ENCODE results near the gene RTL10. TPM values are rescaled to one million over a fixed set of nuclear protein-coding genes. Genes with fewer than 3 reads are reported as not detected.

RTL10 gene
- total and polyA plus RNA-seq, 2 of the 13 experiments (the other 11 are each of a cell fraction or from before 2014, with no cell fraction given), result 14.1 to 15.8 TPM

- ATAC-seq, result no peak
- DNase-seq (ENCODE audit: low spot score), result no peak
- Histone ChIP-seq H3K4me3 (replicated peaks in 1 of 3; ENCODE audit: insufficient read depth in 1 of 3, low read depth in 2 of 3, low read length in 3 of 3) (no peak overlapping the region), H3K4me1 (ENCODE audit: insufficient read depth, low read length) (peaks cover 65% of the 10 kb centered on the region), H4K20me1 (ENCODE audit: insufficient read depth, low read length) (peaks cover 9% of the 10 kb centered on the region), H3K27ac (ENCODE audit: extremely low read length, insufficient read depth, low read length) (no peak overlapping the region), H3K36me3 (replicated peaks in 1 of 2; ENCODE audit: control insufficient read depth in 1 of 2, insufficient read depth in 2 of 2, low read length in 2 of 2) (peaks cover 6 to 26% of the 10 kb centered on the region in 2 experiments), H3K79me2 (ENCODE audit: insufficient read depth, low read length) (peaks cover 45% of the 10 kb centered on the region), H3K4me2 (ENCODE audit: low read depth, low read length) (peak overlapping the region; percentile 80), H3K9me3 (ENCODE audit: low read length) (no peaks in the 10 kb centered on the region), H3K9ac (ENCODE audit: insufficient read depth, low read depth, low read length) (peak overlapping the region; percentile 95; the same call in 1 of the 2 replicates), H2AFZ (ENCODE audit: low read length) (no peak overlapping the region), H3K27me3 (ENCODE audit: control insufficient read depth in 1 of 2, insufficient read depth in 2 of 2, low read length in 2 of 2) (no peaks in the 10 kb centered on the region; a peak in 1 of 5 replicates)
- BruUV-seq (replicated peaks), result no TSS peak
- 99% methylated on average over 12 of the region's 12 CpGs for WGBS (ENCODE audit: low lambda C conversion rate)
- intact Hi-C loops (cut with micrococcal nuclease; ENCODE audit: unreplicated experiment) (no loop called here), in situ Hi-C loops (cut with HindIII; ENCODE audit: extremely low pct_ligation_motif_present, low pct_unique_long_range_greater_than_20kb) (loop anchor here (5.0 kb wide), 1 partner anchor 50 kb away; no protein-coding TSS in a partner anchor)
- POLR2A ChIA-PET, result no interaction called here
- CTCF ChIA-PET (ENCODE audit: low intra/inter-chr PET ratio, low total read pairs), result no interaction called here
- no peak for FAIRE-seq
- TF ChIP-seq ISX (CRISPR knock-in tag; conservative IDR thresholded peaks at IDR 0.05), result no peak
- TF ChIP-seq MAF1 (CRISPR knock-in tag; IDR thresholded peaks at IDR 0.05; ENCODE audit: borderline replicate concordance), result no peak
- no peak for TF ChIP-seq ERF (CRISPR knock-in tag; IDR thresholded peaks at IDR 0.05)
- no peak for TF ChIP-seq FOXC1 (CRISPR knock-in tag; IDR thresholded peaks at IDR 0.05; ENCODE audit: borderline replicate concordance)
- TF ChIP-seq POLR2A (IDR thresholded peaks at IDR 0.05; ENCODE audit: insufficient read depth in 1 of 2, low read depth in 2 of 2, low read length in 2 of 2), result 0 out of 4 replicates have a peak, but pooled peaks of 1 of the 2 experiments have one; percentile 23
- TF ChIP-seq RCOR2 (CRISPR knock-in tag; IDR thresholded peaks at IDR 0.05), result no peak
- no peak for TF ChIP-seq FUBP1 (CRISPR knock-in tag; IDR thresholded peaks at IDR 0.05; ENCODE audit: borderline replicate concordance)
- TF ChIP-seq E2F5 (CRISPR knock-in tag; conservative IDR thresholded peaks at IDR 0.05), result no peak
- TF ChIP-seq ZNF687 (CRISPR knock-in tag; IDR thresholded peaks at IDR 0.05), result peak; percentile 11; the same call in 1 of the 2 replicates
- TF ChIP-seq PHF8 (CRISPR knock-in tag; IDR thresholded peaks at IDR 0.05), result no peak
- no peak for TF ChIP-seq KDM1A (CRISPR knock-in tag; IDR thresholded peaks at IDR 0.05)
- no peak for TF ChIP-seq PATZ1 (CRISPR knock-in tag; IDR thresholded peaks at IDR 0.05)
Measured at GRCh38 chr22:19852177-19852781, 2.4 kb downstream of the RTL10 start.

Measured in HepG2 (cell line).